ENCODE measurements around the gene ASCC3.

ASCC3 gene

GRCh38 chr6:100565439-100566104 is 315.6 kb downstream of the ASCC3 start:
- no peak for DNase-seq

GRCh38 chr6:100559859-100560258 is 321.3 kb downstream of the ASCC3 start:
- no peak for DNase-seq

- no peak for DNase-seq
Observed at GRCh38 chr6:100554228-100554627, 326.9 kb downstream of the ASCC3 start.

- no peak for DNase-seq
Observed at GRCh38 chr6:100553243-100553642, 327.9 kb downstream of the ASCC3 start.

- DNase-seq, result no peak
Observed at GRCh38 chr6:100549406-100550167, 331.5 kb downstream of the ASCC3 start.

GRCh38 chr6:100538086-100538485 is 343.0 kb downstream of the ASCC3 start:
- DNase-seq, result no peak

GRCh38 chr6:100518588-100518987 is 362.5 kb downstream of the ASCC3 start:
- DNase-seq, result no peak

- DNase-seq, result no peak
Observed at GRCh38 chr6:100517633-100518032, 363.5 kb downstream of the ASCC3 start.

GRCh38 chr6:100517106-100517505 is 364.0 kb downstream of the ASCC3 start:
- DNase-seq, result no peak

- no peak for DNase-seq
Observed at GRCh38 chr6:100514660-100515059, 366.5 kb downstream of the ASCC3 start.

GRCh38 chr6:100512203-100512862 is 368.8 kb downstream of the ASCC3 start:
- no peak for DNase-seq

GRCh38 chr6:100509101-100509500 is 372.0 kb downstream of the ASCC3 start:
- DNase-seq, result no peak

GRCh38 chr6:100506651-100507050 is 374.5 kb downstream of the ASCC3 start:
- no peak for DNase-seq

- no peak for DNase-seq
Observed at GRCh38 chr6:100504786-100505737, 376.1 kb downstream of the ASCC3 start.

GRCh38 chr6:100503043-100503705 is 378.0 kb downstream of the ASCC3 start:
- DNase-seq, result no peak

GRCh38 chr6:100493206-100493888 is 387.8 kb downstream of the ASCC3 start:
- no peak for DNase-seq

GRCh38 chr6:100491952-100492670 is 389.0 kb downstream of the ASCC3 start:
- no peak for DNase-seq

- DNase-seq, result no peak
Observed at GRCh38 chr6:100490065-100490464, 391.1 kb downstream of the ASCC3 start.

- no peak for DNase-seq
Observed at GRCh38 chr6:100488244-100488643, 392.9 kb downstream of the ASCC3 start.

- DNase-seq, result no peak
Observed at GRCh38 chr6:100487638-100488037, 393.5 kb downstream of the ASCC3 start.

- no peak for DNase-seq
Observed at GRCh38 chr6:100485268-100485667, 395.9 kb downstream of the ASCC3 start.
